ENCODE results near the gene CRYBB1. TPM values are rescaled to one million over a fixed set of nuclear protein-coding genes. Genes with fewer than 3 reads are reported as not detected.

The CRYBB1 gene
- total and polyA plus RNA-seq, 2 donors (not counting 3 experiments of a cell fraction or from before 2014, with no cell fraction given): not detected

DNA sequence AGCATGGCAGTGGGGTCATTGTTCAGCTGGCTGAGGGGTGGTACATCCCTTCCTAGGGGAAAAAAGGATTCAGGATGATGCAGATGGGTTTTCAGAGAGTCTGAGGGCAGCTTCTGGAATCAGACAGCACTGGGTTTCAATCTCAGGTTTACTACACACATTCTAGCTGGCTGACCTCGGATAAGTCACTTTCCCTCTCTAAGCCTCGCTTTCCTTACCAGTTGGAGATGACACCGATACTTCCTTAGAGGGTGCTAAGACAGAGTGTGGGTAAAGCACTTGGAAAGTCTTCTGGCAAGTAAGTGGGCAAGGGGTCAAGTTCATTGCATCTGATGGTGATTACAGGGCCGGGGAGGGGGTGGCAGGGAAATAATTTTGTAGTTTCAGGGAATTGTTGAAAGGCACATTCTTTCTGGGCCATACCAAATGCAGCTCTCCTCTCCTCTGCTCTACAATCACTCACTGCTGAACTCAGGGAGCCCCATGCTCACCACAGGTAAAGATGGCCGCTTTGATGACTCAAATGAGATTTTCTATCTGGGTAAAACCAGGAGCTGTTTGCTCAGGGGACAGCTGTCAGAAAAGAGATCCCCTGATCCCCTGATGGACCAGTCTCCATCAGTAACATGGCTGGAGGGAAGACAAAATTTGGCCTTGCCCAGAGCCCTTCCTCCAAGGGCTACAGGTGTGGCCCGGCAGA lies 33.0 kb upstream of the CRYBB1 start:
- CTCF ChIA-PET: no interaction called here
- dilution Hi-C loops (cut with MboI; ENCODE audit: extremely low pct_ligation_motif_present, low sequenced_read_pairs) (no loop called here), intact Hi-C loops (cut with micrococcal nuclease) (no loop called here)
- Histone ChIP-seq H3K36me3 (ENCODE audit: control insufficient read depth in 2 of 2, extremely low read depth in 1 of 2, insufficient read depth in 2 of 2, low read length in 2 of 2) (no peaks in the 10 kb centered on the region), H3K79me2 (ENCODE audit: control insufficient read depth, insufficient read depth, low read length) (no peaks in the 10 kb centered on the region), H3K9me1 (replicated peaks; ENCODE audit: control insufficient read depth, extremely low read depth, insufficient read depth, low read length) (no peaks in the 10 kb centered on the region), H3K9ac (replicated peaks; ENCODE audit: extremely low read depth, insufficient read depth, low read length) (no peak overlapping the region), H3K9me3 (replicated peaks; ENCODE audit: control insufficient read depth, insufficient read depth, low read length) (no peaks in the 10 kb centered on the region), H3K4me2 (ENCODE audit: insufficient read depth, low read length) (no peak overlapping the region), H3K4me3 (replicated peaks in 1 of 3; ENCODE audit: insufficient read depth in 1 of 3, low read depth in 1 of 3, low read length in 3 of 3) (no peak overlapping the region), H4K20me1 (replicated peaks; ENCODE audit: control insufficient read depth, extremely low read depth, insufficient read depth, low read length) (no peaks in the 10 kb centered on the region), H2AFZ (ENCODE audit: low read depth, low read length) (no peak overlapping the region), H3K27ac (ENCODE audit: insufficient read depth, low read depth, low read length) (no peak overlapping the region), H3K4me1 (ENCODE audit: control insufficient read depth, extremely low read depth, insufficient read depth, low read length) (no peaks in the 10 kb centered on the region), H3K27me3 (ENCODE audit: control insufficient read depth in 2 of 2, insufficient read depth in 2 of 2, low read length in 2 of 2) (peaks cover 36 to 40% of the 10 kb centered on the region in 2 experiments)
- no TSS peak for BruUV-seq (replicated peaks)
- POLR2A ChIA-PET: no interaction called here
- DNase-seq (ENCODE audit: low read depth, low spot score): no peak
- TF ChIP-seq EZH2 (IDR thresholded peaks at IDR 0.05; ENCODE audit: borderline replicate concordance, low read depth, low read length, severe bottlenecking) (no peak), POLR2AphosphoS5 (IDR thresholded peaks at IDR 0.05; ENCODE audit: insufficient read depth, low read depth, low read length) (no peak), GATA2 (IDR thresholded peaks at IDR 0.05; ENCODE audit: insufficient read depth, insufficient read length, low read depth, low read length) (no peak), FOS (IDR thresholded peaks at IDR 0.05; ENCODE audit: borderline replicate concordance, insufficient read depth, low read length) (no peak), MYC (IDR thresholded peaks at IDR 0.05; ENCODE audit: low read depth, low read length) (no peak), POLR2A (IDR thresholded peaks at IDR 0.05; ENCODE audit: low read depth, low read length) (no peak)
- TF ChIP-seq, protein P1, sequence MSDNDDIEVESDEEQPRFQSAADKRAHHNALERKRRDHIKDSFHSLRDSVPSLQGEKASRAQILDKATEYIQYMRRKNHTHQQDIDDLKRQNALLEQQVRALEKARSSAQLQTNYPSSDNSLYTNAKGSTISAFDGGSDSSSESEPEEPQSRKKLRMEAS (IDR thresholded peaks at IDR 0.05; ENCODE audit: insufficient read depth, insufficient read length): no peak
- TF ChIP-seq, protein P2, sequence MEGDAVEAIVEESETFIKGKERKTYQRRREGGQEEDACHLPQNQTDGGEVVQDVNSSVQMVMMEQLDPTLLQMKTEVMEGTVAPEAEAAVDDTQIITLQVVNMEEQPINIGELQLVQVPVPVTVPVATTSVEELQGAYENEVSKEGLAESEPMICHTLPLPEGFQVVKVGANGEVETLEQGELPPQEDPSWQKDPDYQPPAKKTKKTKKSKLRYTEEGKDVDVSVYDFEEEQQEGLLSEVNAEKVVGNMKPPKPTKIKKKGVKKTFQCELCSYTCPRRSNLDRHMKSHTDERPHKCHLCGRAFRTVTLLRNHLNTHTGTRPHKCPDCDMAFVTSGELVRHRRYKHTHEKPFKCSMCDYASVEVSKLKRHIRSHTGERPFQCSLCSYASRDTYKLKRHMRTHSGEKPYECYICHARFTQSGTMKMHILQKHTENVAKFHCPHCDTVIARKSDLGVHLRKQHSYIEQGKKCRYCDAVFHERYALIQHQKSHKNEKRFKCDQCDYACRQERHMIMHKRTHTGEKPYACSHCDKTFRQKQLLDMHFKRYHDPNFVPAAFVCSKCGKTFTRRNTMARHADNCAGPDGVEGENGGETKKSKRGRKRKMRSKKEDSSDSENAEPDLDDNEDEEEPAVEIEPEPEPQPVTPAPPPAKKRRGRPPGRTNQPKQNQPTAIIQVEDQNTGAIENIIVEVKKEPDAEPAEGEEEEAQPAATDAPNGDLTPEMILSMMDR (IDR thresholded peaks at IDR 0.05; ENCODE audit: extremely low read depth in 1 of 2, insufficient read depth in 1 of 2, low read depth in 1 of 2, low read length in 2 of 2): no peak
- no peak for FAIRE-seq

Data from endothelial cell of umbilical vein (primary cell).